Activated naive CD4-positive, alpha-beta T cell treated with anti-CD3 and anti-CD28 coated beads, Interleukin-2, amount 10 ng/mL, durations not matched to agents 5 hours and 36 hours (primary cell): ENCODE data around the gene ZFAND2A. TPM values are rescaled to one million over a fixed set of nuclear protein-coding genes. Genes with fewer than 3 reads are reported as not detected.

Experiments used
- total RNA-seq, 2 experiments: library from RNA; stranded (reverse); gene quantifications; one replicate each; pipeline ENCODE4 v1.2.3, GENCODE V29; 2021

Gene ZFAND2A
- total RNA-seq: 10 to 100 TPM; 26.2 to 26.7 TPM

GRCh38 chr7:1159891-1160669 lies at the start of gene ZFAND2A:
TSS of gene ZFAND2A (minus strand) at chr7:1160196. CDS start at chr7:1158212, 1,984 bp downstream.

Other genes with a start within 250 kb of the ZFAND2A start
- 10 to 100 TPM; 14.1 to 14.4 TPM for gene ADAP1, start 205.5 kb downstream of the ZFAND2A start, total RNA-seq
- 10 to 100 TPM; 18.6 to 19.2 TPM for gene COX19, start 184.6 kb downstream of the ZFAND2A start, total RNA-seq
- not detected for gene CYP2W1, start 177.0 kb downstream of the ZFAND2A start, total RNA-seq
- gene GPR146, start 115.7 kb downstream of the ZFAND2A start, total RNA-seq: 1 to 10 TPM; 8.7 to 9.8 TPM
- under 1 TPM; 0.10 to 0.22 TPM for gene GPER1, start 72.1 kb downstream of the ZFAND2A start, total RNA-seq
- not detected for gene UNCX, start 72.7 kb upstream of the ZFAND2A start, total RNA-seq